ENCODE measurements around the gene ZNF785. TPM values are rescaled to one million over a fixed set of nuclear protein-coding genes. Genes with fewer than 3 reads are reported as not detected.

ZNF785 gene
- total and polyA plus RNA-seq, 2 of the 13 experiments (the other 11 are each of a cell fraction or from before 2014, with no cell fraction given), result 0.01 TPM; not detected in 1

DNA sequence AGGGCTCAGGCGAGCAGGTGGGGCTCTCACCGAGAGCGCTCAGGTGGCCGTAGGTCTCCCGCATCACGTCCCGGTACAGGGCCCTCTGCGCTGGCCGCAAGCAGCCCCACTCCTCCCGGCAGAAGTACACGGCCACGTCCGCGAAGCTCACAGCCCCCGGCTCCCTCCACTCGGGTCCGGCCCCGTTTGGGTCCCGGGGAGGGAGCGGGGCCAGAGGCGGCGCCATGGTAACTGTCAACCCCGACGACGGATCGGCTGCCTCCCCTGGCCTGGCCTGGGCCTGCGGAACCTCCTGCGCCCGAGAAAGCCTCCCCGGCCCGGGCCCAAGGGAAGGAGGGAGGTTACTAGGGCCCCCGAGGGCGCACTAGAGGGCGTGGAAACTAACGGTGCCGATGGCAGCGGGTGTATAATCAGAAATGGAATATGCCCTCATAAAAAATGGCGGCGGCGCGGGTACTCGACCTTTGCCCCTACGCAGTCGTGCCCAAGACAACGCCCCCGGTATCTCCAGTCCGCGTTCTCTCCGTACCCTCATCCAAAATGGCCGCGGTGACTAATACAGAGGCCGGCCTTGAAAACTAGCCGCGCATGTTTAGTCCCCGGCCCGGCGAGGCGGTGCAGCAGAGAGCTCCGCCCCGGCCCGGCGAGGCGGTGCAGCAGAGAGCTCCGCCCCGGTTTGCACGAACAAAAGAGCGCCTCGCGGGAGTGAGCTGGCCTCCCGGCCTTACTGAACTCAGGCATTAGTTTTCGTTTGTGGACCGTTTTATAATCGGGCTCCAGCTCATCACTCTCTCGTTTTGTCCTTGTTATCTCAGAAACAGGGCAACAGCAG, 27.3 kb downstream of the ZNF785 start, which contains the start of gene ZNF764 (continued):
- peak; percentile 97 for TF ChIP-seq HNF4G (IDR thresholded peaks at IDR 0.05; ENCODE audit: borderline replicate concordance, low read depth, low read length)
- TF ChIP-seq HNF4G (CRISPR knock-in tag; IDR thresholded peaks at IDR 0.05; ENCODE audit: borderline replicate concordance, low read depth), result peak; percentile 85
- TF ChIP-seq, protein P1, sequence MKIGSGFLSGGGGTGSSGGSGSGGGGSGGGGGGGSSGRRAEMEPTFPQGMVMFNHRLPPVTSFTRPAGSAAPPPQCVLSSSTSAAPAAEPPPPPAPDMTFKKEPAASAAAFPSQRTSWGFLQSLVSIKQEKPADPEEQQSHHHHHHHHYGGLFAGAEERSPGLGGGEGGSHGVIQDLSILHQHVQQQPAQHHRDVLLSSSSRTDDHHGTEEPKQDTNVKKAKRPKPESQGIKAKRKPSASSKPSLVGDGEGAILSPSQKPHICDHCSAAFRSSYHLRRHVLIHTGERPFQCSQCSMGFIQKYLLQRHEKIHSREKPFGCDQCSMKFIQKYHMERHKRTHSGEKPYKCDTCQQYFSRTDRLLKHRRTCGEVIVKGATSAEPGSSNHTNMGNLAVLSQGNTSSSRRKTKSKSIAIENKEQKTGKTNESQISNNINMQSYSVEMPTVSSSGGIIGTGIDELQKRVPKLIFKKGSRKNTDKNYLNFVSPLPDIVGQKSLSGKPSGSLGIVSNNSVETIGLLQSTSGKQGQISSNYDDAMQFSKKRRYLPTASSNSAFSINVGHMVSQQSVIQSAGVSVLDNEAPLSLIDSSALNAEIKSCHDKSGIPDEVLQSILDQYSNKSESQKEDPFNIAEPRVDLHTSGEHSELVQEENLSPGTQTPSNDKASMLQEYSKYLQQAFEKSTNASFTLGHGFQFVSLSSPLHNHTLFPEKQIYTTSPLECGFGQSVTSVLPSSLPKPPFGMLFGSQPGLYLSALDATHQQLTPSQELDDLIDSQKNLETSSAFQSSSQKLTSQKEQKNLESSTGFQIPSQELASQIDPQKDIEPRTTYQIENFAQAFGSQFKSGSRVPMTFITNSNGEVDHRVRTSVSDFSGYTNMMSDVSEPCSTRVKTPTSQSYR (CRISPR knock-in tag; IDR thresholded peaks at IDR 0.05; ENCODE audit: borderline replicate concordance), result peak; percentile 34; the same call in 1 of the 2 replicates
- TF ChIP-seq ZNF205 (CRISPR knock-in tag; IDR thresholded peaks at IDR 0.05), result peak; percentile 22; the same call in 1 of the 2 replicates
- TF ChIP-seq ZNF558 (CRISPR knock-in tag; IDR thresholded peaks at IDR 0.05; ENCODE audit: borderline replicate concordance), result peak; percentile 95
- TF ChIP-seq ZNF543 (CRISPR knock-in tag; IDR thresholded peaks at IDR 0.05), result peak; percentile 88
- TF ChIP-seq ZNF777 (CRISPR knock-in tag; IDR thresholded peaks at IDR 0.05), result peak; percentile 99
- no peak for TF ChIP-seq ZKSCAN1 (IDR thresholded peaks at IDR 0.05; ENCODE audit: low read length)
- TF ChIP-seq RFX3 (CRISPR knock-in tag; IDR thresholded peaks at IDR 0.05), result peak; percentile 60; the same call in 1 of the 2 replicates
- TF ChIP-seq, protein P2, sequence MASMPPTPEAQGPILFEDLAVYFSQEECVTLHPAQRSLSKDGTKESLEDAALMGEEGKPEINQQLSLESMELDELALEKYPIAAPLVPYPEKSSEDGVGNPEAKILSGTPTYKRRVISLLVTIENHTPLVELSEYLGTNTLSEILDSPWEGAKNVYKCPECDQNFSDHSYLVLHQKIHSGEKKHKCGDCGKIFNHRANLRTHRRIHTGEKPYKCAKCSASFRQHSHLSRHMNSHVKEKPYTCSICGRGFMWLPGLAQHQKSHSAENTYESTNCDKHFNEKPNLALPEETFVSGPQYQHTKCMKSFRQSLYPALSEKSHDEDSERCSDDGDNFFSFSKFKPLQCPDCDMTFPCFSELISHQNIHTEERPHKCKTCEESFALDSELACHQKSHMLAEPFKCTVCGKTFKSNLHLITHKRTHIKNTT (CRISPR knock-in tag; IDR thresholded peaks at IDR 0.05), result no peak
- no peak; the same call in 1 of the 2 replicates for TF ChIP-seq TMF1 (CRISPR knock-in tag; IDR thresholded peaks at IDR 0.05; ENCODE audit: low read depth)
- TF ChIP-seq TAF15 (IDR thresholded peaks at IDR 0.05; ENCODE audit: low read depth, low read length, poor library complexity, severe bottlenecking), result peak; percentile 51
- TF ChIP-seq TOE1 (CRISPR knock-in tag; IDR thresholded peaks at IDR 0.05), result no peak
- TF ChIP-seq ZC3H13 (CRISPR knock-in tag; IDR thresholded peaks at IDR 0.05), result peak; percentile 81; the same call in 1 of the 2 replicates
- TF ChIP-seq TRIM24 (CRISPR knock-in tag; IDR thresholded peaks at IDR 0.05), result no peak
- TF ChIP-seq GATA4 (IDR thresholded peaks at IDR 0.05; ENCODE audit: borderline replicate concordance, low read depth), result peak; percentile 66; the same call in 1 of the 2 replicates
- TF ChIP-seq, protein P3, sequence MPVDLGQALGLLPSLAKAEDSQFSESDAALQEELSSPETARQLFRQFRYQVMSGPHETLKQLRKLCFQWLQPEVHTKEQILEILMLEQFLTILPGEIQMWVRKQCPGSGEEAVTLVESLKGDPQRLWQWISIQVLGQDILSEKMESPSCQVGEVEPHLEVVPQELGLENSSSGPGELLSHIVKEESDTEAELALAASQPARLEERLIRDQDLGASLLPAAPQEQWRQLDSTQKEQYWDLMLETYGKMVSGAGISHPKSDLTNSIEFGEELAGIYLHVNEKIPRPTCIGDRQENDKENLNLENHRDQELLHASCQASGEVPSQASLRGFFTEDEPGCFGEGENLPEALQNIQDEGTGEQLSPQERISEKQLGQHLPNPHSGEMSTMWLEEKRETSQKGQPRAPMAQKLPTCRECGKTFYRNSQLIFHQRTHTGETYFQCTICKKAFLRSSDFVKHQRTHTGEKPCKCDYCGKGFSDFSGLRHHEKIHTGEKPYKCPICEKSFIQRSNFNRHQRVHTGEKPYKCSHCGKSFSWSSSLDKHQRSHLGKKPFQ (CRISPR knock-in tag; IDR thresholded peaks at IDR 0.05; ENCODE audit: insufficient replicate concordance), result peak; percentile 79
- TF ChIP-seq, protein P4, sequence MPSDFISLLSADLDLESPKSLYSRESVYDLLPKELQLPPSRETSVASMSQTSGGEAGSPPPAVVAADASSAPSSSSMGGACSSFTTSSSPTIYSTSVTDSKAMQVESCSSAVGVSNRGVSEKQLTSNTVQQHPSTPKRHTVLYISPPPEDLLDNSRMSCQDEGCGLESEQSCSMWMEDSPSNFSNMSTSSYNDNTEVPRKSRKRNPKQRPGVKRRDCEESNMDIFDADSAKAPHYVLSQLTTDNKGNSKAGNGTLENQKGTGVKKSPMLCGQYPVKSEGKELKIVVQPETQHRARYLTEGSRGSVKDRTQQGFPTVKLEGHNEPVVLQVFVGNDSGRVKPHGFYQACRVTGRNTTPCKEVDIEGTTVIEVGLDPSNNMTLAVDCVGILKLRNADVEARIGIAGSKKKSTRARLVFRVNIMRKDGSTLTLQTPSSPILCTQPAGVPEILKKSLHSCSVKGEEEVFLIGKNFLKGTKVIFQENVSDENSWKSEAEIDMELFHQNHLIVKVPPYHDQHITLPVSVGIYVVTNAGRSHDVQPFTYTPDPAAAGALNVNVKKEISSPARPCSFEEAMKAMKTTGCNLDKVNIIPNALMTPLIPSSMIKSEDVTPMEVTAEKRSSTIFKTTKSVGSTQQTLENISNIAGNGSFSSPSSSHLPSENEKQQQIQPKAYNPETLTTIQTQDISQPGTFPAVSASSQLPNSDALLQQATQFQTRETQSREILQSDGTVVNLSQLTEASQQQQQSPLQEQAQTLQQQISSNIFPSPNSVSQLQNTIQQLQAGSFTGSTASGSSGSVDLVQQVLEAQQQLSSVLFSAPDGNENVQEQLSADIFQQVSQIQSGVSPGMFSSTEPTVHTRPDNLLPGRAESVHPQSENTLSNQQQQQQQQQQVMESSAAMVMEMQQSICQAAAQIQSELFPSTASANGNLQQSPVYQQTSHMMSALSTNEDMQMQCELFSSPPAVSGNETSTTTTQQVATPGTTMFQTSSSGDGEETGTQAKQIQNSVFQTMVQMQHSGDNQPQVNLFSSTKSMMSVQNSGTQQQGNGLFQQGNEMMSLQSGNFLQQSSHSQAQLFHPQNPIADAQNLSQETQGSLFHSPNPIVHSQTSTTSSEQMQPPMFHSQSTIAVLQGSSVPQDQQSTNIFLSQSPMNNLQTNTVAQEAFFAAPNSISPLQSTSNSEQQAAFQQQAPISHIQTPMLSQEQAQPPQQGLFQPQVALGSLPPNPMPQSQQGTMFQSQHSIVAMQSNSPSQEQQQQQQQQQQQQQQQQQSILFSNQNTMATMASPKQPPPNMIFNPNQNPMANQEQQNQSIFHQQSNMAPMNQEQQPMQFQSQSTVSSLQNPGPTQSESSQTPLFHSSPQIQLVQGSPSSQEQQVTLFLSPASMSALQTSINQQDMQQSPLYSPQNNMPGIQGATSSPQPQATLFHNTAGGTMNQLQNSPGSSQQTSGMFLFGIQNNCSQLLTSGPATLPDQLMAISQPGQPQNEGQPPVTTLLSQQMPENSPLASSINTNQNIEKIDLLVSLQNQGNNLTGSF (CRISPR knock-in tag; IDR thresholded peaks at IDR 0.05), result no peak; the same call in 1 of the 2 replicates
